ENCODE measurements around the gene MCRIP2. TPM values are rescaled to one million over a fixed set of nuclear protein-coding genes. Genes with fewer than 3 reads are reported as not detected.
A peak's percentile ranks its signal among the peaks of the same experiment; 100 is the strongest.

The MCRIP2 gene
- total and polyA plus RNA-seq, 9 of the 15 experiments (the other 6 are each of a cell fraction or from before 2014, with no cell fraction given), result 0.80 to 120 (median 35.2) TPM

- TF ChIP-seq AFF1 (IDR thresholded peaks at IDR 0.05; ENCODE audit: low read depth in 1 of 2, partially characterized antibody in 2 of 2) (peak; percentile 70 to 95), ZC3H11A (IDR thresholded peaks at IDR 0.05; ENCODE audit: low read depth, low read length) (peak; percentile 36; the same call in 1 of the 2 replicates), CTBP1 (IDR thresholded peaks at IDR 0.05; ENCODE audit: borderline replicate concordance) (peak; percentile 96), MAFK (IDR thresholded peaks at IDR 0.05; ENCODE audit: low read length) (peak; percentile 28; the same call in 1 of the 2 replicates), POLR3A (IDR thresholded peaks at IDR 0.05; ENCODE audit: borderline replicate concordance, extremely low read depth, insufficient read depth, insufficient read length) (peak; percentile 95), FOXP1 (CRISPR knock-in tag; IDR thresholded peaks at IDR 0.05) (peak; percentile 64; the same call in 1 of the 2 replicates), HDAC6 (IDR thresholded peaks at IDR 0.05; ENCODE audit: low read depth, low read length) (no peak; the same call in 1 of the 2 replicates), ZNF274 (IDR thresholded peaks at IDR 0.05; ENCODE audit: borderline replicate concordance, low read depth, low read length) (peak; percentile 54; the same call in 1 of the 2 replicates), KDM1A (IDR thresholded peaks at IDR 0.05) (no peak), IRF2 (CRISPR knock-in tag; IDR thresholded peaks at IDR 0.05) (no peak), ARHGAP35 (IDR thresholded peaks at IDR 0.05; ENCODE audit: partially characterized antibody) (no peak), HINFP (tag; conservative IDR thresholded peaks at IDR 0.05; ENCODE audit: low read depth) (peak; percentile 65), RBM39 (optimal IDR thresholded peaks at IDR 0.05; ENCODE audit: low read depth, low read length) (no peak), E2F4 (CRISPR knock-in tag; IDR thresholded peaks at IDR 0.05; ENCODE audit: low read depth) (0 out of 2 replicates have a peak, but pooled peaks have one; percentile 34), PHB (CRISPR knock-in tag; IDR thresholded peaks at IDR 0.05) (0 out of 2 replicates have a peak, but pooled peaks have one; percentile 13)
These were observed 5.2 kb upstream of the MCRIP2 start, which contains the start of gene METTL26 (continued) for GRCh38 chr16:636206-637080.
